GM18505 (cell line): ENCODE measurements around the gene CANT1.

Source experiments
- ATAC-seq: cut with Tn5 transposase; IDR thresholded peaks from one replicate; pipeline ENCODE4 v1.9.1; 2021; ENCODE audit not compliant: unreplicated experiment
- POLR2A ChIP-seq: IDR thresholded peaks from 4 replicates; pipeline ENCODE4 v1.6.1; 2011; ENCODE audit warnings: borderline replicate concordance; ENCODE audit not compliant: insufficient read depth, insufficient read length; ENCODE audit errors: extremely low read depth

The CANT1 gene

GRCh38 chr17:79005063-79005861, 4.3 kb downstream of the CANT1 start:
- no peak for TF ChIP-seq POLR2A
- no peak for ATAC-seq

- no peak for TF ChIP-seq POLR2A
- ATAC-seq: no peak
These were observed 5.7 kb downstream of the CANT1 start for GRCh38 chr17:79003661-79004411.

GRCh38 chr17:79002796-79003593, 6.6 kb downstream of the CANT1 start:
- no peak for TF ChIP-seq POLR2A
- no peak for ATAC-seq

- no peak for TF ChIP-seq POLR2A
- ATAC-seq: no peak
These were observed 7.3 kb downstream of the CANT1 start for GRCh38 chr17:79002291-79002690.

GRCh38 chr17:79001190-79002020, 8.2 kb downstream of the CANT1 start:
- no peak for ATAC-seq
- TF ChIP-seq POLR2A: no peak

- ATAC-seq: no peak
- no peak for TF ChIP-seq POLR2A
These were observed 9.0 kb downstream of the CANT1 start for GRCh38 chr17:79000396-79001189.

GRCh38 chr17:78999947-79000395, 9.6 kb downstream of the CANT1 start:
- no peak for TF ChIP-seq POLR2A
- no peak for ATAC-seq

GRCh38 chr17:78999056-78999768, 10.4 kb downstream of the CANT1 start:
- no peak for ATAC-seq
- TF ChIP-seq POLR2A: no peak

GRCh38 chr17:78998311-78999055, 11.1 kb downstream of the CANT1 start:
- TF ChIP-seq POLR2A: no peak
- ATAC-seq: no peak

GRCh38 chr17:78997881-78998280, 11.7 kb downstream of the CANT1 start:
- ATAC-seq: no peak
- TF ChIP-seq POLR2A: no peak
